ENCODE measurements around the gene ZC3H10.

ZC3H10 gene

GRCh38 chr12:56146492-56147460 is 28.7 kb downstream of the ZC3H10 start:
- CTCF ChIA-PET: interaction anchor here (1.0 to 1.6 kb wide), 2 partner anchors 10 to 11 kb away, joined by 3 to 4 read pairs; no protein-coding TSS in a partner anchor
- TF ChIP-seq CTCF (IDR thresholded peaks at IDR 0.05; ENCODE audit: control extremely low read depth, extremely low read depth, low read depth, missing control alignments): no peak
- no peak for DNase-seq (ENCODE audit: extremely low spot score)
- POLR2A ChIA-PET: interaction anchor here (0.7 kb wide), 1 partner anchor 15 kb away, joined by 6 read pairs; no protein-coding TSS in a partner anchor

GRCh38 chr12:56150563-56150962 is 32.5 kb downstream of the ZC3H10 start:
- no peak for DNase-seq (ENCODE audit: extremely low spot score)
- CTCF ChIA-PET: interaction anchor here (1.0 to 2.2 kb wide), 3 partner anchors 24 to 39 kb away, joined by 3 to 9 read pairs (median 3); partner anchors contain the start of genes ESYT1 and SMARCC2
- no peak for TF ChIP-seq CTCF (IDR thresholded peaks at IDR 0.05; ENCODE audit: control extremely low read depth, extremely low read depth, low read depth, missing control alignments)
- POLR2A ChIA-PET: interaction anchor here (0.6 kb wide), 1 partner anchor 1974 kb away, joined by 3 read pairs; no protein-coding TSS in a partner anchor

- POLR2A ChIA-PET: interaction anchor here (0.6 to 1.0 kb wide), 3 partner anchors 24 to 96 kb away, joined by 3 to 4 read pairs (median 3); partner anchors contain the start of genes ESYT1 and ZC3H10
Measured at GRCh38 chr12:56151672-56152131, 33.6 kb downstream of the ZC3H10 start.

GRCh38 chr12:56152132-56152755 is 34.2 kb downstream of the ZC3H10 start, which contains the start of gene MYL6B:
TSS of gene MYL6B (plus strand) at chr12:56152587. CDS start at chr12:56153919, 1,332 bp downstream.
- peak; percentile 95 for DNase-seq (ENCODE audit: extremely low spot score)
- TF ChIP-seq CTCF (IDR thresholded peaks at IDR 0.05; ENCODE audit: control extremely low read depth, extremely low read depth, low read depth, missing control alignments): no peak
- CTCF ChIA-PET: interaction anchor here (0.8 to 1.4 kb wide), 5 partner anchors 11 to 48 kb away, joined by 3 to 7 read pairs (median 4); partner anchors contain the start of genes PA2G4, SMARCC2 and ZC3H10
- POLR2A ChIA-PET: interaction anchor here (0.6 to 1.0 kb wide), 3 partner anchors 24 to 97 kb away, joined by 3 to 4 read pairs (median 3); partner anchors contain the start of genes ESYT1 and ZC3H10

More at GRCh38 chr12:56151672-56152131, 33.6 kb downstream of the ZC3H10 start:
- no peak for TF ChIP-seq CTCF (IDR thresholded peaks at IDR 0.05; ENCODE audit: control extremely low read depth, extremely low read depth, low read depth, missing control alignments)
- CTCF ChIA-PET: interaction anchor here (0.8 to 1.4 kb wide), 5 partner anchors 10 to 48 kb away, joined by 3 to 7 read pairs (median 4); partner anchors contain the start of genes PA2G4, SMARCC2 and ZC3H10
- DNase-seq (ENCODE audit: extremely low spot score): peak; percentile 54

GRCh38 chr12:56152756-56153677 is 35.0 kb downstream of the ZC3H10 start:
- DNase-seq (ENCODE audit: extremely low spot score): no peak
- TF ChIP-seq CTCF (IDR thresholded peaks at IDR 0.05; ENCODE audit: control extremely low read depth, extremely low read depth, low read depth, missing control alignments): no peak
- ChIA-PET CTCF (interaction anchor here (3.8 kb wide), 1 partner anchor 34 kb away, joined by 16 read pairs; the partner anchor contains the start of gene ZC3H10), POLR2A (no interaction called here)

Data from GM10248 (cell line).